ENCODE measurements around the gene PRDM10.

PRDM10 gene

DNA sequence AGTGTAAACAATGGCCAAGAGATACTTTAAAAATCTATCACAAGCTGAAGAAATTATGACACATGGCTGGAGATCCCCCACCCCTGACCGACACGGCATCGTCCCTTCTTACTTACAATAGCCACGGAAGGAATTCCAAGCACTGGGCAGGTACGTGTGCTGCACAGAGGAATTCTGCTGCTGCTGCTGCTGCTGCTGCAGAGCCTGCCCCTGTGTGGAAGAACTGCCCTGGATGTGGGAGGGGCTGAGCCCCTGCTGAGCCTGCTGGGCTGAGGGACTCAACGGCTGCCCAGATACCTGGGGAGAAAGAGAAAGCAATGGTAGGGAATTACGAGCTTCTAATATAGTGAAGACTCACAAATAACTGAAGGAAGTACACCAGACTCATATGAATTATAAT, 92.3 kb downstream of the PRDM10 start:
- H3K4me3 ChIP-seq (ENCODE audit: low read depth, low read length), result no peak overlapping the region
- no peak for DNase-seq (ENCODE audit: low read depth)
- TF ChIP-seq, protein P1, sequence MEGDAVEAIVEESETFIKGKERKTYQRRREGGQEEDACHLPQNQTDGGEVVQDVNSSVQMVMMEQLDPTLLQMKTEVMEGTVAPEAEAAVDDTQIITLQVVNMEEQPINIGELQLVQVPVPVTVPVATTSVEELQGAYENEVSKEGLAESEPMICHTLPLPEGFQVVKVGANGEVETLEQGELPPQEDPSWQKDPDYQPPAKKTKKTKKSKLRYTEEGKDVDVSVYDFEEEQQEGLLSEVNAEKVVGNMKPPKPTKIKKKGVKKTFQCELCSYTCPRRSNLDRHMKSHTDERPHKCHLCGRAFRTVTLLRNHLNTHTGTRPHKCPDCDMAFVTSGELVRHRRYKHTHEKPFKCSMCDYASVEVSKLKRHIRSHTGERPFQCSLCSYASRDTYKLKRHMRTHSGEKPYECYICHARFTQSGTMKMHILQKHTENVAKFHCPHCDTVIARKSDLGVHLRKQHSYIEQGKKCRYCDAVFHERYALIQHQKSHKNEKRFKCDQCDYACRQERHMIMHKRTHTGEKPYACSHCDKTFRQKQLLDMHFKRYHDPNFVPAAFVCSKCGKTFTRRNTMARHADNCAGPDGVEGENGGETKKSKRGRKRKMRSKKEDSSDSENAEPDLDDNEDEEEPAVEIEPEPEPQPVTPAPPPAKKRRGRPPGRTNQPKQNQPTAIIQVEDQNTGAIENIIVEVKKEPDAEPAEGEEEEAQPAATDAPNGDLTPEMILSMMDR (IDR thresholded peaks at IDR 0.05; ENCODE audit: low read depth, low read length, missing control alignments), result no peak

DNA sequence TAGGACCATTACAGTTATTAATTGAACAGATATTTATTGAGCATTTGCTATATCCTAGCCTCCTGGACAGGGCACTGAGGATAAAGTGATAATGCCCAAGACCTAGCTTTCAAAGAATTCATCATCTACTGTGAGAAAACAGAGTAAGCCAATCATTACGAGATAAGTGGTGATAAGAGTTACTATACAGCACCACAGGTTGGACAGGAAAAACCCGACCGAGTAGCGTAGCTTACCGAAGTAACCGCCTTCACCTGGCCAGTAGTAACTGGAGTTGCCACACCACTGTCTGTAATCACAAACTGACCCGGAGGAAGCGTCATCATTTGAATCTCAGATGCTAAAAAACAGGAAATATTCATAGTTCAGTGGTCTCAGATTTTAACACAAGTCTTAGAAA, 97.2 kb downstream of the PRDM10 start:
- TF ChIP-seq, protein P1 (IDR thresholded peaks at IDR 0.05; ENCODE audit: low read depth, low read length, missing control alignments), result no peak
- H3K4me3 ChIP-seq (ENCODE audit: low read depth, low read length), result no peak overlapping the region
- DNase-seq (ENCODE audit: low read depth), result no peak

DNA sequence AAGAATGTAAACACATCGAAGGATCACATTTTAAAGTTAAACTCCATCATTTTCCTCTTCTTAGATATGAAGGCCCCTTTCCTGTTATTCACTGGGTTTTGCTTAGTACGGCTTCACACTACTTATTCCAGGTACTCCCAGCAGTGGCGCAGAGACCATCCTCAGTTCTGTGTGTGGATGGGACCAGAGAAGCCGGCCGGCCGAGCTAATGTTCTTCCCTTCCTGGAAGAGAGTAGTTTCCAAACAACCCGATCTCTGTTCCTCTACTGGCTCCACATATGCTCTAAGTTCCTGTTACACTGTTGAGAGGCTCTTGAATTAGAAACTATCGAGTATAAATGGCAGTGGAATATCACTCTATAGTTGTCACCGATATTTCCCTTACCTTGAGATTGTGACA, 106.6 kb downstream of the PRDM10 start:
- no peak for DNase-seq (ENCODE audit: low read depth)
- H3K4me3 ChIP-seq (ENCODE audit: low read depth, low read length), result peak overlapping the region; percentile 99; the same call in 1 of the 2 replicates
- TF ChIP-seq, protein P1 (IDR thresholded peaks at IDR 0.05; ENCODE audit: low read depth, low read length, missing control alignments), result no peak

DNA sequence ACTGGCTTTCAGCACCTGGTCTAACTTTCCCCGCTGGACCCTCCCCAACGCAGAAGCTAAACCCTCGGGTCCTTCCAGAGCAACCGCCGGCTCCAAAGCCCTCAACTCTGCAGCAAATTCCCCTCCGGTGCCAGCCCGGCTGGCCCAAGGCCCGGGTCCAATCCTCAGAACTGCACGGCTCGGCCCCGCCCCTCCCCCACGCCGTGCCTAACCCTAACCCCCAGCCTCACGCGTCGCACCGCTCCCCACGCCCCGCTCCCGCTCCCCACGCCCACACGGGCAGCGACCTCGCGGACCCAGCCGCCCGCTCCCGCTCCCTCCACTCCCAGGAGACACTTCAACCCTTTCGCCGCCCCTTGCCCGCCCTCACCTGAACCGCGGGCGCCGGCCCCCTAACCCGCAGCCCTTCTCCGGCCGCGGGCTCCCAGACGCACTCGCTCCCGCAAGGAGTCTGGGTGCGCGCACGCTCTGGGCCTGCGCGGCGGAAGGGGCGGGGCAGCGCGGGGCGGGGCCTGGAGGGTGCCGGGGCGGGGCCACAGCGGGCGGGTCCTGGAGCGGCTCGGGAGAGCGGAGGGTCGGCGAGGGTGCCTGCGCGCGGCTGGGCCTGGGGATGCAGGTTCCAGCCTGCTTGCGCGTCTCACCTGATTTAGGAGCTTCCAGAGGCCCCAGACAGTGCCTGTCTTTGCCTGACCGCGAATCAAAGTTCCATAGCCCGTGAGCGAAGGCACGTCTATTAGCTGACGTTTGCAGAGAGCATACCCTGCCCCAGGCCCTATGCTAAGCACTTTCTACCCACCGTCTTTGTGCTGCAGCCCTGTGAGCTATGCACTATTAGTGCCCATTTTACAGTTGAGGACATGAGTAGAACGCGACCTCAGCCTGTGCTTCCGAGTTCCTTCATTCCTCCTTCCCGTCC, 107.3 kb downstream of the PRDM10 start, which contains the start of gene NFRKB:
TSS of gene NFRKB (minus strand) at position 453 of the 916 bp plus-strand sequence. CDS start 2,729 bp downstream, outside the sequence.
- TF ChIP-seq, protein P1 (IDR thresholded peaks at IDR 0.05; ENCODE audit: low read depth, low read length, missing control alignments), result no peak
- DNase-seq (ENCODE audit: low read depth), result peak; percentile 30
- peak within 1 kb of the TSS; percentile 99 for H3K4me3 ChIP-seq (ENCODE audit: low read depth, low read length)

DNA sequence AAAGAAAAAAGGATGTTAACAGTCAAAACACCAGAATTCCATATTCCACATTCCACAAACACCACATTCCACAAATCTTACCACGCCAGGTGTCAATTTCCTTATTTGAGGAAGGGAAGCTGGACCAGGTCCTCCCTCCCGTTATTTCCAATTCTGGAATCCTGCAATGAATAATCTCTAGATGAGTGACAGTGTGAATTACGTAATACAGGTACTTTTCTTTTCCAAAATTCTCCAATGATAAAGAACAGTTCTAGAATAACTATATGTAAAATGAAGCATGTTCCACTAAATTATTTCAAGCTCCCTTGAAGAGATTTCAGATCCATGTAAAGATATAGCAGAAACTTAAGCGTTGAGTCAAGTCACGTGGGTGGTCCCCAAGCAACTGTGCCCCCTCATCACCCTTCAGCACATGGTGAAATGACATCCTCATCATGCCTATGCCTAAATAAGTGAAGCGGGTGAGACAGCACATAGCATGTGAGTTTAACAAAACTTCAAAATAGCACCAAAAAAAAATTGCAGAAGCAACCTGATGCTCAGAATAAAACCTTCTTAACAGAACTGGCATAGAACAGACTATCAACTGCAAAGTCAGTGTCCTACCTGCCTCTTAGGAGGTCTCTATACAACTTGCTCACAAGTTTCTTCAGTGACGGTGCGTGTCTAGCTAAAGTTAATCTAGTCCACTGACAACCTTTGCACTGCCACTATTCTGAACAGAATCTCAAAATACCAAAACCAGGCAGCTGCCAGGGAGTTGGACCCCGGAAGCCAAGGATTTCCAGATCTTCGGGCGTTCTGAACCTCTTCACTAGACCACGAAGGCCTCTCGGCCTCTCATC, 108.1 kb downstream of the PRDM10 start:
- TF ChIP-seq, protein P1 (IDR thresholded peaks at IDR 0.05; ENCODE audit: low read depth, low read length, missing control alignments), result no peak
- DNase-seq (ENCODE audit: low read depth), result no peak
- H3K4me3 ChIP-seq (ENCODE audit: low read depth, low read length), result peak overlapping the region; percentile 99

DNA sequence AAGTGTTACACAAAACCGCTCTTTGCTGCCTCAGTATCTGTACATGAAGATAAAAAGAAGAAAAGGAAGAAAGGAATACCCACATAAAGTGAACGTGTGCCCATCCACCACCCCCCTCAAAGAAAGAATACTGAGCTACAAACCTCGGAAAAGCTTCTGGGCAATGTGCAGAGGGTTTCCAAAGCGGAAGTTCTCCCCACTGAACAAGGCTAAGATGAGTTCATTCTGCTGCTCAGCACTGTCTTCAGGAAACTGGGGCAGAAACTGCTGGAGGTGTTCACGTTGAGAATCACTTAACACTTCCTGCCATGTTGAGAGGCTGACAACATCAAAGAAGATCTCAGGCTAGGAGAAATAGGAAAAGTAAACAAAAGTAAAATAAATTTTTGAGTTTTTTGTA, 114.2 kb downstream of the PRDM10 start:
- DNase-seq (ENCODE audit: low read depth), result no peak
- TF ChIP-seq, protein P1 (IDR thresholded peaks at IDR 0.05; ENCODE audit: low read depth, low read length, missing control alignments), result no peak

More for the DNA sequence above, 114.2 kb downstream of the PRDM10 start:
- H3K4me3 ChIP-seq (ENCODE audit: low read depth, low read length), result no peak overlapping the region
